ENCODE results near the gene APBB2.
"Not testable (repeated sequence)": the region's sequence is repeated elsewhere in the genome, so short reads cannot be mapped to it uniquely, and the experiment has no call there.

The APBB2 gene

GRCh38 chr4:40822420-40823166 is 391.7 kb downstream of the APBB2 start:
- DNase-seq (ENCODE audit: low spot score) = no peak

GRCh38 chr4:40820101-40820500 is 394.2 kb downstream of the APBB2 start:
- no peak for DNase-seq (ENCODE audit: low spot score)

GRCh38 chr4:40817157-40817556 is 397.2 kb downstream of the APBB2 start:
- not testable (repeated sequence) for DNase-seq (ENCODE audit: low spot score)

GRCh38 chr4:40812856-40813255 is 401.5 kb downstream of the APBB2 start:
- DNase-seq (ENCODE audit: low spot score) = no peak

- DNase-seq (ENCODE audit: low spot score) = no peak
Measured at GRCh38 chr4:40812386-40812785, 402.0 kb downstream of the APBB2 start.

GRCh38 chr4:40811956-40812355 is 402.4 kb downstream of the APBB2 start:
- DNase-seq (ENCODE audit: low spot score) = no peak

GRCh38 chr4:40808926-40809457 is 405.4 kb downstream of the APBB2 start:
- no peak for DNase-seq (ENCODE audit: low spot score)

GRCh38 chr4:40804598-40804997 is 409.7 kb downstream of the APBB2 start:
- no peak for DNase-seq (ENCODE audit: low spot score)

- DNase-seq (ENCODE audit: low spot score) = no peak
Measured at GRCh38 chr4:40800064-40800463, 414.3 kb downstream of the APBB2 start.

- no peak for DNase-seq (ENCODE audit: low spot score)
Measured at GRCh38 chr4:40789771-40790170, 424.6 kb downstream of the APBB2 start.

- DNase-seq (ENCODE audit: low spot score) = no peak
Measured at GRCh38 chr4:40789031-40789430, 425.3 kb downstream of the APBB2 start.

GRCh38 chr4:40788331-40788730 is 426.0 kb downstream of the APBB2 start:
- no peak for DNase-seq (ENCODE audit: low spot score)

- DNase-seq (ENCODE audit: low spot score) = no peak
Measured at GRCh38 chr4:40785727-40786126, 428.6 kb downstream of the APBB2 start.

- DNase-seq (ENCODE audit: low spot score) = no peak
Measured at GRCh38 chr4:40782876-40783275, 431.5 kb downstream of the APBB2 start.

GRCh38 chr4:40778090-40778489 is 436.3 kb downstream of the APBB2 start:
- DNase-seq (ENCODE audit: low spot score) = no peak

GRCh38 chr4:40769266-40769665 is 445.1 kb downstream of the APBB2 start:
- DNase-seq (ENCODE audit: low spot score) = no peak

- no peak for DNase-seq (ENCODE audit: low spot score)
Measured at GRCh38 chr4:40763228-40763716, 451.1 kb downstream of the APBB2 start.
